ENCODE data around the gene TLE5.
"Not testable (repeated sequence)": the region's sequence is repeated elsewhere in the genome, so short reads cannot be mapped to it uniquely, and the experiment has no call there.

TLE5 gene

GRCh38 chr19:3041761-3042620, 20.3 kb downstream of the TLE5 start:
- no peak for DNase-seq

- no peak for DNase-seq
These were observed 21.0 kb downstream of the TLE5 start for GRCh38 chr19:3041327-3041726.

GRCh38 chr19:3039641-3040077, 22.6 kb downstream of the TLE5 start:
- no peak for DNase-seq

GRCh38 chr19:3039125-3039524, 23.2 kb downstream of the TLE5 start:
- no peak for DNase-seq

- DNase-seq: no peak
These were observed 24.1 kb downstream of the TLE5 start for GRCh38 chr19:3038214-3038613.

GRCh38 chr19:3036977-3037544, 25.2 kb downstream of the TLE5 start:
- DNase-seq: not testable (repeated sequence)

- DNase-seq: peak; percentile 72
These were observed 25.9 kb downstream of the TLE5 start for GRCh38 chr19:3036119-3036976.

- peak; percentile 93 for DNase-seq
These were observed 26.7 kb downstream of the TLE5 start for GRCh38 chr19:3035542-3036118.

- no peak for DNase-seq
These were observed 27.4 kb downstream of the TLE5 start for GRCh38 chr19:3034656-3035541.

- DNase-seq: no peak
These were observed 28.0 kb downstream of the TLE5 start for GRCh38 chr19:3034406-3034655.

GRCh38 chr19:3033595-3034405, 28.5 kb downstream of the TLE5 start:
- no peak for DNase-seq

GRCh38 chr19:3031607-3031867, 30.8 kb downstream of the TLE5 start:
- DNase-seq: no peak

- no peak for DNase-seq
These were observed 33.0 kb downstream of the TLE5 start, which contains the start of gene TLE2 for GRCh38 chr19:3029065-3029923. Gene TLE2, minus strand, starts transcription at chr19:3029280. Its CDS starts 376 bp downstream, at chr19:3028904.

- no peak for DNase-seq
These were observed 33.8 kb downstream of the TLE5 start for GRCh38 chr19:3028305-3029064.

- DNase-seq: no peak
These were observed 34.4 kb downstream of the TLE5 start for GRCh38 chr19:3027981-3028304.

- DNase-seq: no peak
These were observed 35.0 kb downstream of the TLE5 start for GRCh38 chr19:3027292-3027691.

- DNase-seq: no peak
These were observed 35.5 kb downstream of the TLE5 start for GRCh38 chr19:3026768-3027167.

GRCh38 chr19:3025549-3025886, 36.8 kb downstream of the TLE5 start:
- no peak for DNase-seq

GRCh38 chr19:3024870-3025548, 37.3 kb downstream of the TLE5 start:
- DNase-seq: no peak

- no peak for DNase-seq
These were observed 37.8 kb downstream of the TLE5 start for GRCh38 chr19:3024509-3024869.
